ENCODE data around the gene LHFPL6.

The LHFPL6 gene

DNA sequence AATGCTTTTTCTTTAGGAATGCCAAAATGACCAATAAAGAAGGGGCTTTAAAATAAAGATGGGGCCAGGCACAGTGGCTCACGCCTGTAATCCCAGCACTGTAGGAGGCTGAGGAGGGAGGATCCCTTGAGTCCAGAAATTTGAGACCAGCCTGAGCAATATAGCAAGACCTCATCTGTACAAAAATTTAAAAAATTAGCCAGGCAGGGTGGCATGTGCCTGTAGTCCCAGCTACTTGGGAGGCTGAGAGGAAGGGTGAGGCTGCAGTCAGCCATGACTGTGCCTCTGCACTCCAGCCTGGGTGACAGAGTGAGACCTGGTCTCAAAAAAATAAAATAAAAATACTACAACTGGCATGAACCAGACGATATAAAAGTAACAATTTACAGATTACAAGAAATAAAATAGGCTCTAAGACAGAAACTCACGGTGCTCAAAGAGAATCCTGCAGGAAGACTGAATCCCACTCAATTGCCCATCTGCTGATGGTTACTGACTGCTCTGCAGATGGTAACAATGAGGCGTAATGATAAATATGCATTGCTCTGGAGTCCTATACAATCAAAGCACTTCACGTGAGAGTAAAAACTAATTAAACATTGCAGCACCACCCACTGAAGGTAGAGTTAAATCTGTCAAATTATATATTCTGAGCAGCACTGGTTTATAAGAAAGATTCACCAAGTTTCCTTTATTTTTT is 93.2 kb downstream of the LHFPL6 start:
- DNase-seq = no peak

DNA sequence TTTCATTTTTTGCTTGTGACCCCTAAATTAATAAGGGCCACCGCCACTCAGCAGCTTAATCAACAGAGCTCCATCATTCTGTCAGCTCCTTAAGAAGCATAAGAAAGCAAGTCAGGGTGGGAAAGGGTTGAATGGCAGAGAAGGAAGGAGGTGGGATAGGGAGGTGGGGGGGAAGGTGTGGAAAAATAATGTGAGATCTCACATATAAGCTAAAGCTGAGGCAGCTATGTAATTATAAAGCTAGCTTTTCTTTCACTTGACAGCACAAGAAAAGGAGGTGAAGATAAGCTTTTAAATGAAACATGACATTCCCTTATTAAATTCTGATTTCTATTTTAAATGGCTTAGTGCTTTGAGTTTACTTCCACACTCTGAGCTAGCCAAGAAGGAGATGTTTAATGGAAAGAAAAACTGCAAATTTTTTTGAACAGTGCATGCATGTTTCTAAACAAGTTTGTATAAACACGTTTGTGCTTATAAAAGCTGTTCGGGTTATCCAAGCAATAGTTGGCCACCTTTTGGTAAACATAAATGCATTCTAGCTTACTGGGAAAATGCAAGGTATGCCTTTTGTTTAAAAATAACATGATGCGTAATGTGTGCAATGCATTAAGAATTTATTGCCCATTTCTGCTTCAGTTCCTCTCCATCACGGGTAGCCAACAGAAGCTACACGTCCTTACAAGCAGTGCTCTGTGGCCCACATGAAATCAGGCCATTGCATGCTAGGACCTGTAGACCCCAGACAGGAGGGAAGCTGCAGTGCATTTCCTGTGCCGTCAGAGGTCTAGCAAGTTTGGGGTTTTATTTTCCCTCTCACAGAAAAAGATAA is 96.2 kb downstream of the LHFPL6 start:
- no peak for DNase-seq

DNA sequence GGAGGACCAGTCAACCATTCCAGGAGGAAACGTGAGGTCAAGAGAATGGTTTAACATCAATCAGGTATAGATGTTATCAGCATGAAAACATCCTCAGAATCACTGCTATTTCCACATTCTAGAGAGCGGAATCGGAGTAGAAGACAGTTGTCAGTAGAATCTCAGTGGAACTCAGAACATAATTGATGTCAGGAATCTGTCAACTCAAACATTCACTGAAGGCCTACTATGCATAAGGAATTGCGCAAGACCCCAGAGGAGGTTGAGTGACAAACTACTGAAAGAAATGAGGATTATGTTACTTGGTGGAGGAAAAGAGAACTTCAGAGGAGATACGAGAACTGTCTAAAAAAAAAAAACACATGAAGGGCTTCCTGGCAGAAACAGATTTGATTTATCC is 97.8 kb downstream of the LHFPL6 start:
- no peak for DNase-seq

DNA sequence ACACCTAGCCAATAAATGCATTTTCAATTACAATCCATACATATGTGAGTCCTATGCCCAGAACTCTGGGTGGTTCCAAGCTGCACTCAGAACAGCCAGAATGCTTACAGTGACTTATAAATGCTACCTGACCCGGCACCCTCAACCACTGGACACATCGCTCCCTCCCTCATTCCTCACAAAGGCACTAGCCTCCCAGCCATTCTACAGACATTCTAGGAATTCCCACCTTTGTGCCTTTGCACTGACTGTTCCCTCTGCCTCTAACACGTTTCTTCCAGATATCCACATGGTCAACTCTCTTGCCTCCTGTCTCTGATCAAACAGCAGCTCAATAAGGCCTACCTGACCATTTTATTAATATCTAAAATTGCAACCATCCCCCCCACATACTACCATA is 99.9 kb downstream of the LHFPL6 start:
- DNase-seq = no peak

DNA sequence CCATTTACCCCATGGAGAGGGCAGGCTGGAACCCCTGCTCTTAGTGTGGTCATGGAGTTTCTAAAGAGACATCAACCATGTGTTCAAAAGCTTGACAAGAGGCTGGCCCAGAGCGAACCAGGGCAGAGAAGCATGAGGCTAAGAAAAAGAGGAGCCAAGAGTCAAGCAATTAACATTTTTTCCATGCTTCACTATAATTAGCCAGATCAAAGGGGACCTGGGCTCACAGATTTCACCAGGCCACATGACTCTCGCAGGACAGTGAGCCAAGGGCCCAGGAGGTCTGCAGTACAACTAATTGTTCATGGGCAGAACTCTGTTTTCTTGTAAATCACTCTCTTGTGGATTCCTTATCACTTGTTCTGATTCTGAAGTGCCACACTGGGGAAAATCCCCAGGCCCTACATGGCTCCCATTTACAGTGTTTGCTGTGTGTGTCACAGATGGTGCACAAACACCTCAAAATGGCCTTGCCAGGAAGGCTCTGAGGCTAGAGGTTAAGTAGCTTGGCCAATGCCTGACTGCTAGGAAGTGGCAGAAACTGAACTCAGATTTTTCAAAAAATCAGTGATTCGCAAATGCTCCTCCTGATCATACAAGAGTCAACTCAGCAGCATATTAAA is 101.2 kb downstream of the LHFPL6 start:
- DNase-seq = no peak

DNA sequence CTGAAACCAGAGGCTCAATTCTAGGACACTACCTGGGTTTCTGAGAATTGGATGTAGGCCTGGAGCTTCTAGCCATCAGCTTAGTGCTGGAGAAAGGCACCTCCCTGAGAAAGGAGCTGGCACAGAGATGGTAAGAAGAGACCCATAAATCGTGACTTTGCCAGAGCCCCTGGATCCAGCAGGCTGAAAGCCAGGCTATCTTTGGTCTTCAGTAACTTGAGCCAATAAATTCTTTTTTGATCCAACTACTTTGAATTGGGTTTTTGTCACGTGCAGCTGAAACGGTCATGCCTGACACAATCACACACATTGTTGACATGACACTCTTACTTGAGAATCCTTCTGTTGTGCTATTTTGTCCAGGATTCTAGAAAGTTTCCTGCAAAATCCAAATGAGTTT is 103.4 kb downstream of the LHFPL6 start:
- DNase-seq = no peak

DNA sequence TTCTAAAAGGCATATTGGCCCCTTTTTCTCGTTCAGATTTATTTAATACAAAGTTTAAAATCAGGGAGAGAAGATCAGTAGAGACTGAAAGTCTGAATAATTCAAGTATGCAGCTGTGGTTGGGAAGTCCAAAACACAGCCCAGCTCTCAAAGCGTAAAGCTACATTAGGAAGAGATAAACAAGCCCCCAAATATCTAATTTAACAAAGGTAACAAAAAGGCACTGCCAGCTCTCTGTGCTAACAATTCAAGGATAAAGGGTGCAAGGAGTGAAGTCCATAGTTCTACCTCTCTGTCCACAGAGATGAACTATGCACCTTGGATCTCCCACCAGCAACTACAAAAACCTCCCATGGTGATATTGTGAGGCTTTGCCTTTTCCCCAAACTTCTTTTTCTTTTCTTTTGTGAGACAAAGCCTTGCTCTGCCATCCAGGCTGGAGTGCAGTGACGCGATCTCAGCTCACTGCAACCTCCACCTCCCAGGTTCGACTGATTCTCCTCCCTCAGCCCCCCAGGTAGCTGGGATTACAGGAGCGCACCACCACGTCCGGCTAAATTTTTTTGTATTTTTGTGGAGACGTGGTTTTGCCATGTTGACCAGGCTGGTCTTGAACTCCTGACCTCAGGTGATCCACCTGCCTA is 104.4 kb downstream of the LHFPL6 start:
- no peak for DNase-seq

DNA sequence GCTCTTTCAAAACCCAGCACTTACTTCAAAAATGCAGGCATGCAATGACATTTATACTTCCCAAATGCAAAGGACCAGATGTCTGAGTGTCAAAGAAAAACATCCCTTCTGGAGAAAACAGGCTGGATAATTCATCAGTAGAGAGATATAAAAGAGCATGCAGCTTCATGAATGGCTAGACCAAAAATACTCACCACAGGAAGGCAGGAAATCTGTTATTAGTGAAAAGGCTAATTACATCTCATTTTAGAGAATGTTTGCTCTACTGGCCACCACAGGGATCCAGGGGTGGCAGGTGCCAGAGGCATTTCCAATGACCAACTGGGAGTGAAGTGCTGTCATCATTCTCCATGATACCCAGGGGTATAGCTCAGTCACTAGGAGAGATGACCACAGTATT is 106.5 kb downstream of the LHFPL6 start:
- DNase-seq = no peak

DNA sequence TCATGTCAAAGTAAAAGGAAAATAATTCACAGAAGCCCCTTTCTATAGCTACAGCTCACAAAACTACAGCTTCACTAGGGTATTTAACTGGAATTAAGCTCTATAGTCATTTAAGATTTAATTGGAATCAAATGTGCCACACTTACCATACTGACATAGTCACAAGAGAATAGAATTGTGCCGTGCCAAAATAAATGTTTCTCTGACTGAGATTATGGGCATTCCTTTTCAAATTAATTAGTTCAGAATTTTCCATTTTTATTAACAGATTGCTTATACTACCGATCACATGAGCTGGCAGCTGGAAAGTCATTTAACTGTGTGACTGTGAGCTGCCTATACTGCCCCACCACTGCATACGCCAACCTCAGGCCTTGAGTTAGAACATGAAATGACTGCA is 108.4 kb downstream of the LHFPL6 start:
- DNase-seq = no peak

DNA sequence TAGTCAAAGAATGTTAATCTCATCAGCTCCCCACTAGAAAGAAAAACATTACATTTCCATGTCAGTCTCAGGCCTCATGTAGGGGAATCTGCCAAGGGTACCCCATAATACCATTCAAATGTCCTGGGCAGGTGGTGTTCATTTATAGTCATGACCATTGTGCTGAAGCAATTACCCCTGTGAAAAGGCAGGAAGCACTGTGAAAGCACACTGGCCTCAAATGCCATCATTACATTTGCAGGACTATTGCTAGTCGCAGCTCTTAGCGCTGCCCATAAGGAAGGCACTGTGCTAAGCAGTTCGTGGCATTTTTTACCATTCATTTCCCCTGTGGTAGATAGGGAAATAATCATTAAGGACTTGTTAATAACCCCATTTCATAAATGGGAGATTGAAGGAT is 109.0 kb downstream of the LHFPL6 start:
- DNase-seq = no peak

DNA sequence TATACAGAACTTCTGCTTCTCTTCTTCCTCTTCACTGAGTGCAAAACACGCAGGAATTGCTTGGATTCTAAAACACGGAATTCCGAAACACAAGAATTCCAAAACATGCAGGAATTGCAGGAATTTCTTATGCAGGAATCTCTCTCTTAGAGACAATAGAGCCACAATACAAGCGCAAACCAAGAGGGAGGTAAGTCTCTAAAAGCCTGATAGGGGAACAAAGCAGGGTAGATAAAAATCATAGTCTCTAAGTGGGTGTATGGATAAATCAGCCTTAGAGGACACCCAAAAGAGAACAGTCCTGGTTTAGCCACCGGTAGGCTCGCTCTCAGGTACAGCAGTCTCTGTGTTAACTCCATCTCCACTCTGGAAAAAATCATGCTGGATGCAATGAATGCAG is 112.9 kb downstream of the LHFPL6 start:
- DNase-seq = no peak

DNA sequence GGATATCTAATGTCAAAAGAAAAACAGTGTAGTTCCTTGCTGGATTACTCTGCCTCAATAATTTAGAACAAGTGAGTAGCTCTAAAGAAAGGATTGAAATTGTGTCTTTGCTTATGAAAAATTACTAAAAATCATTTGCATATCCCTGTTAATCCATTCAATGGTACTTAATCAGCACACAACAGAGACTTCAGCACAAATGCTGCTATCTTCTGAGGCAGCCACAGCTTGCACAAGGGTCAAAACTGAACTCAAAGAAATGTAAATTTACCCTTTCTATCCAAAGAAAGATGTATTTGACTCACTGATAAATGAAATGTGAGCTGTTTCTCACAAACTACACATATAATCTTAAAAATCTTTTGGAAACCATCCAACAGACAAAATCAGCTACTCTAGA is 116.2 kb downstream of the LHFPL6 start:
- no peak for DNase-seq

DNA sequence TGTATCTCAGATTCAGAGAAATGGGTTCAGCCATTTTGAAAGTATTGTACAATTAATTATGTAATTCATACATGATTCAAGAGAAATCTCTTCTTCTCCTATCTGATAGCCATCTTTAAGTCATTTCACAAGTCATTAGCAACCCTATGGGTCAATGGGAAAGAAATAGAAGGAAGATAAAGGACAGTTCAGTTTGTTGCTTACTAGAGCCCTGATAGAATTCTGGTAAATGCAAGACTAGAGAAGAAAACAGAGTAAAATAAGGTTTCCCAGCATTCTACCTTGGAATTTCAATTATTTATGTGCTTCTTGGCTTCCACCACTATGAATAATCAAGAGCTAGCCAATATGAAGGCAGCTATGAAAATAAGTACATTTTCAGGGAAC is 117.7 kb downstream of the LHFPL6 start:
- no peak for DNase-seq

DNA sequence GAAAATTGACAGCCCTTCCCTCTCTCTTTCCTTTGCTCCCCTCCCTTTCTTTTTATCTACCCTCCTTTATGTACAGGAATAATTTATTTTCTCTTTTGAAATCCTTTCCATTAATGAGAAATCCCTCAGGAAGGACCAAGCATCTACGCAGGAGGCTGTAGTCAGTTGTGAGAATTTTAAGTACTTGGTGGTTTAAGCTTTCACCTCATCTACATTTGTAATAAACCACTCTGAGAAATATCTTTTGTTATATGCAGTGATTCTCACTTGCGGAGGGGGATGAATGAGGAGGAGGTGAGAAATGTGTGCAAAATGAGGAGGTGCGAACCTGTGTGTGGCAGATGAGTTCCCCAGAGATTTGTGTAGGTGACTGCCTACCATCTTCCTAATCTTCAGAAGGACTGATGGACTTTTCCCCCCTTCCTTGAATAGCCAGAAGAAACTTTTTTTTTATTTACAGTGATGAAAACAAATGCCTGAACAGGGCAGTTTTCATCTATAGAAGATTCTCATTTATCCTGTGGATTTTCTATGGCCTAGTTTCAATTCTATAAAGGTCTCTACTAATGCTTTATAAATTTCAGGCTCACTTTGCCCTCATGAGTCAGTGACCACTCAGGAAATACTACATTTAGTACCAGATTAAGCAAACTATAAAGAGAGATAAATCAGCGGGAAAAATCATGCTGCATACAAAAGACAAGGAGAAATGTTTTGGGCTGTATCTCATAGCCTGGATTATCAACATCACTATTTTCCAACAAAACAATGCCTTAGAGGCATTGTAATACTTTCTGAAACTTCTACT is 118.3 kb downstream of the LHFPL6 start:
- no peak for DNase-seq

DNA sequence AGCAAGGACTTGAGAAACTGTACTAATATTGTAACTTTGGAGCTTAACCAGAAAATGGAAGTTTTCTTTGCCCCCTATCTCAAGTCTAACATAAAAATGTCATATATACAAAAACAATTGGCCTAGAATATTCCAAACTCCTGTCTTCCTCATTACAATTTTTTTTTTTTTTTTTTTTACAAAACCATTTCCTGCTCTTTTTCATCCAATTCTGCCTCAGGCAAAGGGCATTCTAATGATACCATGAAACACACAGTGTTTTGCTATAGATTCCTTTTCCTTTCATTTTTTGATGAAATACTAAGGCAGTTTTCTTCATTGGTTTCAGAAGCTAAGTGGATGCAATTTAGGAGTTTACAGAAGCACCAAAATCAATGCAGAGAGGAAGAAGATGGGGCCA is 119.7 kb downstream of the LHFPL6 start:
- no peak for DNase-seq

DNA sequence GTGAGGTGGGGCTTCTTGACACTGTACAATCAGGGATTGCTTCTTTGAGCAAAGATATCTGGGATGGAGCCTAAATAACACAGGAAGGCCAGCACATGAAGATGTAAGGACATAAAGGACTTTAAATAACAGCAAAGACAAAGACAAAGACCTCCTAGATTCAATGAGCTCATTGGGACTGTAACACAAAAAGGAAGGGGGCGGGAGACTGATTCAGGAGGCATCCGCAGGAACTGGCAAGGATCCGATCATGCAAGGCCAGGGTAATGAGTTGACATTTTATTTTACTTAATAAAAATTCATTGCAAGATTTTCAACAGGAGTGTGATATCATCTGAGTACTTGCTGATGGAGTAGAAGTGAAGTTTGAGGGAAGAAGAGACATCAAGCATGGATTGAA is 121.5 kb downstream of the LHFPL6 start:
- DNase-seq = no peak

DNA sequence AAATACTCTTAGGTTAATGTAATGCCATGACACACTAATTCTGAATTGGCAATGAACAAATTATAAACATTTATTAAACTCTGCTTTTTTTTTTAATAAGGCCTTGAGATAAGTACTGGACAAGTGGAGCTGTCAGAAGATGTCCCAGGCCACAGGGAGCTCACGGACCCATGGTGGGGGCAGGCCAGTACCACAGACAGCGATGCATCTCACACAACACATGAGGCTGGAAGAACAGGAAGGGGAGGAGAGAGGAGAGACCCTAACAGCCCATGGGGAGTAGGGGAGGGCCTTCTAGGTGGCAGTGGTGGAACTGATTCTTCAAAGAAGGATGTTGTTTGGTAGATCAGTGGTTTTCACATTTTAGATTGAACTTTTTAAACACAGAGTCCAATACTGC is 128.4 kb downstream of the LHFPL6 start:
- no peak for DNase-seq

DNA sequence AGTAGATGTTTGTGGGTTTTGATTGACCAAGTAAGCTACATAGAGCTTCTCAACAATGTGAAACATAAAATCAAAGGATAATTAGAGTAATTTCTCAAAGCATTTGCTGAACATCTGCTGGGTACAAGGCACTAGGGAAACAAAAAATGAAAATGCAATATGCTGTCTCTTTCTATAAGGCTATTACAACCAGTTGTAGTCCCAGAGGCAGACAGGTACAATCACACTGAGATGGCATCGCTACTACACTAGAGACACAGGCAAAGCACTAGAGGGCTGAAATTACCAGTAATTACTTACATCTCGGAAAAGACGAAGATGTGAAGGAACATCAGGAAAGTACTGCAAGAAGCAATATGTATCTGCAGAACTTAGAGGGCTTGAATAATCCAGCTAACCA is 133.3 kb downstream of the LHFPL6 start:
- no peak for DNase-seq

DNA sequence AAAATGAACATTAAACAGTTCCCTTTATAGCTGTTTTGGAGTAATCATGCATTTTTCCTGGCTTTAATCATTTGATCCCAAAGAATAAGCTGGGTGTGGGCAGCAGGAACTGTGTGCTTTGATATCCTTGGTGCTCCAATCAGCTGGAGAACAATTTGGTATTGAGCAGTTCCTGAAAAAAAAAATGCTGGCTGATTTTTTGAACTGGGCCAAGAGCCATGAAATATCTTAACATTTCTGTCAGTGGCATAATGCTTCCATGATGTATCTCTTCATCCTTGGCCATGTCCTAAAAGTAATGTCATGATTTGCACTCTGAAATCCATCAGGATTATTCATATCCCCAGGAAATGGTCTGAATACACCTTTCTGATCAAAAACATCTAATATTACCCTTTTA is 134.7 kb downstream of the LHFPL6 start:
- no peak for DNase-seq

DNA sequence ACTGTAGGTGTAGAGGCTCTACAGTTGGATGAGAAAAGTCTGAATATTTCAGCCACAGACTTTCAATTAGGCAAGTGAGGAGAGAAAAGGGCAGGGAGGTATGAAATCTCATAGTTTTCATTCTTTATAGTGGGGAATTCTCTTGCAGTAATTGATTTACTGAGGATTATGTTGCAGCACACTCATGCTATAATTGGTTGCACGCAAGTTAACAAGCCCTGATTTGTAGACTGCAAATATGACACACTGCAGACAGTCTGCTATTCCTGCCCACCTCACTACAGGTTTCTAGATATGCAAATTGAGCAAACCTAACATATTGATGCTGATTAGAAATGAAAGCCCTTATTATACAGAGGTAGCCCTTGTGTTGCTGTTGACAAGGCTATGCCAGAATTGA is 139.4 kb downstream of the LHFPL6 start:
- DNase-seq = no peak

DNA sequence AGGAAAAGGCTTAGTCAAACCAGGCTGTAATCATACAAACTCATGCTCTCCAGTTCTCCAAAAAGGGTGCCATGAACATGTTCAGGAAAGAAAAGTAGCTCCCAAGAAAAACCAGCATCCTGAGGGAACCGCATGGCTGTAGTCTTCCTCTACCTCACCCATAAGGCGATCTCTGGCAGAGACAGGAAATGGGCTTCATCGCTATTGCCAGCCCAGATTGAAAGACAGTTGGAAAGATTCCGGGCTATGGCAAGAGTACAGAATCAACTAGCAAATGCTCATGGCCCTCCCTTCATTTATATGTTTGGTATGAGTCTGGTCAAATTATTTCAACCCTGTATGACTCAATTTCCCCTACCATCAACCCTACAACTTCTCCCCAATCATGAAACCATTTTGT is 140.1 kb downstream of the LHFPL6 start:
- no peak for DNase-seq

DNA sequence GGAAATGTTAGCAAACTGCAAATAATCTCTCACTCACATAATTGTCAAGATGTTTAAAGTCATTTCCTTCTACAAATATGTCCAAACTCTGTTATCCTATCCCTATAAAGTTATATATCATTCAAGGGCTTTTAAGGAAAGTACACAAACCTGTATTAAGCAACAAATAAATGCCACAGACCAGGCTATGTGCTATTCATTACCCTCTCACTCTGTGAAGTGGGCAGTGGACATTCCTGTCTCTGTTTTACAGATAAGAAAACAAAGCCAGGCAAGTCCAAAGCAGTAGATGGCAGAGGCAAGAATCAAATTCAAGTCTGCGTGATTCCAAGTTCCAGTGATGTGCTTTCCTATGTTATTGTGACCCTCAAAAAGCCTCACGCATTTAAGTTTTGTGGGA is 140.6 kb downstream of the LHFPL6 start:
- no peak for DNase-seq

DNA sequence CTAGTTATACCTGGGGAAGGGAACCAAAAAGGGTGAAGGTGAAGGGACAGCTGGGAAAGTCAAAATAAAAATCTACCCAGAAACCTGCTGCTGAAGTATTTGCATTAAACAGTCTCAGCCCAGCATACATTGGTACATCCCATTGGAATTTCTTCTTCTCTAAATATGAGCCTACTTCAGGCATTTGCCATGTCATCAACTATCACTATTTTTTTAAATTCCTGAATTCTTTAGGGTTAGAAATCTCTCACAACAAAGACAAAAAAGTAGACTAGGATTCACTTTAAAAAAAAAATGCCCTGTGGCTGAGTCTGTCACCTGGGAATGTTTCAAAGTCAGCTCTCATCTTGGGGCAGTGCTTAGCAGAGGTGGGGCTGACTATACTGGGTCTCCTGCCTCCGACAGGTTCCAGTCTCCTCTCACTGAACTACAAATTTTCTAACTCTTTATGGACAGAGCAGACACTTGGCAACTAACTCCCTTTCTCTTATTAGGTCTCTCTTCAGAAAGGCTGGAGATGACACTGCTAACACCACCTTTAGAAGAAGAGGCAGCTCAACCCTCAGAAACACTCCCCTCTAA is 141.2 kb downstream of the LHFPL6 start:
- no peak for DNase-seq
